ENCODE data around the gene CRKL. TPM values are rescaled to one million over a fixed set of nuclear protein-coding genes. Genes with fewer than 3 reads are reported as not detected.

Gene CRKL
- total and polyA plus RNA-seq, 3 donors from 2014 or later, result 31.9 to 60.2 (median 47.5) TPM

DNA sequence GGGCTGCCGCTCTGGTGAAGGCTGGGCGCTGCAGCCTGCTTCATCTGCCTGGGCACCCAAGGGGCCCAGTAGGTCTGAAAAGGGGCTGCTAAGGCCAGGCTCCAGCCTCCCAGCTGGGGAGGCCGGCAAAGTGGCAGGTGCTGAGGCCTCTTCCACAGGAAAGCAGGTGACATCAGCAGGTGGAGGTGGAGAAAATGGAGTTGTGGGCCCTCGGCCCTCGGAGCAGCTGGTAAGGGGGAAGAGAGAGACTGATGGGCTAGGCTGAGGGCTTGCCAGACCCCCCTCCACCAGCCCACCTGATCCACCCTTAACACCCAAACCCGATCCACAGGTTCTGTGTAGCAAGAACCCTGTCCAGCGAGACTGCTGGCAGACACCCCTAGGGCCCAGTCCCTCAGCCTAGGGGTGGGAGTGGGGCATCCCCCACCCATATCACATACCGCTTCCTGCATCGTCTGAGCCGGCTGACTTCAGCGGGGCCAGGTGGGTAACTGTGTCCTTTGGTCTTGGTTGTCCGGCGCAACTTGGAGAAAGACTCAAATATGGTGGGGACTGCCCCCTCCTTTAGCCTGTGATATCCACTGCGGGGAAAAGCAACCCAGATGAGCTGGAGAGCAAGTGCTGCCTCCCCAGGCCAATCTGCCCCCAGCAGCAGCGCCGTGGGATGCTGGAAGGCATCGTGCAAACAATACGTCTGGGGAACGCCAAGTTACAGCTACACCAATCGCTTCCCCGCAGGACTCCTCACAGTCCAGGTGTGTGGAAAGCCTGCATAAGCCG is 83.2 kb downstream of the CRKL start:
- no peak for TF ChIP-seq POLR2A (IDR thresholded peaks at IDR 0.05)
- TF ChIP-seq, protein P1, sequence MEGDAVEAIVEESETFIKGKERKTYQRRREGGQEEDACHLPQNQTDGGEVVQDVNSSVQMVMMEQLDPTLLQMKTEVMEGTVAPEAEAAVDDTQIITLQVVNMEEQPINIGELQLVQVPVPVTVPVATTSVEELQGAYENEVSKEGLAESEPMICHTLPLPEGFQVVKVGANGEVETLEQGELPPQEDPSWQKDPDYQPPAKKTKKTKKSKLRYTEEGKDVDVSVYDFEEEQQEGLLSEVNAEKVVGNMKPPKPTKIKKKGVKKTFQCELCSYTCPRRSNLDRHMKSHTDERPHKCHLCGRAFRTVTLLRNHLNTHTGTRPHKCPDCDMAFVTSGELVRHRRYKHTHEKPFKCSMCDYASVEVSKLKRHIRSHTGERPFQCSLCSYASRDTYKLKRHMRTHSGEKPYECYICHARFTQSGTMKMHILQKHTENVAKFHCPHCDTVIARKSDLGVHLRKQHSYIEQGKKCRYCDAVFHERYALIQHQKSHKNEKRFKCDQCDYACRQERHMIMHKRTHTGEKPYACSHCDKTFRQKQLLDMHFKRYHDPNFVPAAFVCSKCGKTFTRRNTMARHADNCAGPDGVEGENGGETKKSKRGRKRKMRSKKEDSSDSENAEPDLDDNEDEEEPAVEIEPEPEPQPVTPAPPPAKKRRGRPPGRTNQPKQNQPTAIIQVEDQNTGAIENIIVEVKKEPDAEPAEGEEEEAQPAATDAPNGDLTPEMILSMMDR (IDR thresholded peaks at IDR 0.05), result no peak
- DNase-seq, result no peak
- Histone ChIP-seq H3K27me3 (no peaks in the 10 kb centered on the region), H3K9me3 (no peaks in the 10 kb centered on the region), H3K36me3 (ENCODE audit: low read depth, missing control alignments) (no peaks in the 10 kb centered on the region), H3K4me1 (peaks cover 21% of the 10 kb centered on the region), H3K27ac (peak overlapping the region in 1 of 2 donors; percentile 94), H3K4me3 (peak overlapping the region; percentile 69 to 85)
- intact Hi-C loops (cut with DNase I; ENCODE audit: low total_unique reads), result no loop called here
- WGBS, 2 donors, result 24 to 46% methylated on average over 16 to 22 of the region's 22 CpGs

DNA sequence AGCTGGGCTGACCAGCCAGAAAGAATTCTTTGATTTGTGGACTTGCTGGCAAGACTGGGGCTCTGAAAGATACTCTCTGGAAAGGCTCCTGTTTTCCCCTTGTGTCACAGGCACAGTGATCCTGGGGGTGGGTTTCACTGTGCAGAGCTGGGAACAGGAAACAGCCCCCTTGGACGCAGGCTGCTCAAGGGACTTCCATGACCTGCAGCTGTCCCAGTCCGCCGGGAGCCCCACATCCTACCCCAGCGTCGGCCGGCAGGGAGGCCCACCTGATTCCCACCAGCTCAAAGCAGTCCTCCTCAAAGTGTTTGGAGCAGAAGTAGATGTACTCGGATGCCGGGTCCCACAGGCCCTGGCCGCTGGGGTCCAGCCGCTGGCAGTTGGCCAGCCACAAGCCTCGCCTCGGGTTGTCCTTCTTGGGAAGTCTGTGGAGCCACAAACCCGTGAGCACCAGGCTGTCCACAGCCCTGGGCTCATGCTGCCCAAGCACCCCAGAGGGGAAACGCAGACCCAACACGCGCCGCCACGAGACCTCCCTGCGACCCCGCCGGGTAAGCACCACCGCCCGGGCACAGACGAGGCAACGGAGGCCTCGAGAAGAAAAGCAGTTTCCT is 83.9 kb downstream of the CRKL start:
- intact Hi-C loops (cut with DNase I; ENCODE audit: low total_unique reads), result no loop called here
- Histone ChIP-seq H3K4me1 (peaks cover 21% of the 10 kb centered on the region), H3K9me3 (no peaks in the 10 kb centered on the region), H3K27ac (peak overlapping the region; percentile 94), H3K36me3 (ENCODE audit: low read depth, missing control alignments) (no peaks in the 10 kb centered on the region), H3K4me3 (peak overlapping the region; percentile 69 to 85), H3K27me3 (no peaks in the 10 kb centered on the region)
- DNase-seq, result no peak
- TF ChIP-seq POLR2A (IDR thresholded peaks at IDR 0.05), result no peak
- TF ChIP-seq, protein P1 (IDR thresholded peaks at IDR 0.05), result no peak
- 0% methylated on average over 26 of the region's 26 CpGs; no CpG with 5 or more reads in 1 of the 2 donors for WGBS, 2 donors

DNA sequence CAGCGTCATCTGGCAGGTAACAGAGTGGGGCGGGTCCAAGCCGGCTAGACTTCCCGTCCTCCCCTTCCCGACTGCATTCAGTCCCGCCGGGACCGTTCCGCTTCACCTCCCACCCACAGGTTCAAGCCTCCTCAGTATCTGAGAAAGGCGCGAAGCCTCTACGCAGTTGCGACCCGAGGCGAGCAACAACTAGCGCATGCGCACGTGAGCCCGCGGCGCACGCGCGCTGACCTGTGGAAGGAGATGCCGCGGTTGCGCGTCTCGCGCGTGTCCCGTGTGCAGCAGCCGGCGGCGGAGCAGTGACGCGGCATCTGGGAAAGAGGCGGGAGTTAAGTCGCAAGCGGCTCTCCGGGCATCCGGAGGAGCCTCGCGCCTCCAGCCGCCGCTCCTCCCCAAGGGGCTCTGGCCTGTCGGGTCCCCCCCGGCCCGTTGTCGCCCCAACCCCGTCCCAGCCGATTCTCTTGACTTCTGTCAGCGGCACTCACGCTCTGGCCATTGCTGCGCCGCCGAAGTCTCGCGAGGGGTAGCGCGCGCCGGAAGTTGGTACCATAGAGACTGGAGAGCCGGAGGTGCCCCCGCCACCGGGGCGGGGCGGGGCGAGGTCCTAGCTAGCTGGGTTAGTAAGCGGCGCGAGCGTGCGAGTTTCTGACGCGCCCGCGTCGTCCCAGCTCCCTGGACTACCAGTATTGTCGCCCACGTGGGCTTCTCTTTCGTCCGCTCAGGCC is 84.6 kb downstream of the CRKL start, which contains the start of gene THAP7:
THAP7 (minus strand) TSS at position 518 of the 725 bp plus-strand sequence; CDS start at position 311, 207 bp downstream.
- Histone ChIP-seq H3K27me3 (no peaks in the 10 kb centered on the region), H3K9me3 (no peaks in the 10 kb centered on the region), H3K4me1 (peaks cover 21% of the 10 kb centered on the region), H3K36me3 (ENCODE audit: low read depth, missing control alignments) (no peaks in the 10 kb centered on the region), H3K27ac (peak within 1 kb of the TSS; percentile 94), H3K4me3 (peak within 1 kb of the TSS; percentile 69 to 85)
- intact Hi-C loops (cut with DNase I; ENCODE audit: low total_unique reads), result no loop called here
- 0% methylated on average over 10 to 48 of the region's 83 CpGs for WGBS, 2 donors
- TF ChIP-seq, protein P1 (IDR thresholded peaks at IDR 0.05), result no peak
- TF ChIP-seq POLR2A (IDR thresholded peaks at IDR 0.05), result peak; percentile 40
- DNase-seq, result peak; percentile 98

Other genes with a start within 250 kb of the CRKL start
- gene SERPIND1, start 143.3 kb upstream of the CRKL start, total RNA-seq, result under 1 TPM; 0.16 to 0.25 TPM
- gene SERPIND1, start 143.3 kb upstream of the CRKL start, polyA plus RNA-seq (ENCODE audit: insufficient read depth, low read depth, low replicate concordance), result 0.78 TPM
- gene PI4KA, start 58.6 kb upstream of the CRKL start, total RNA-seq, result 100 to 1,000 TPM; 140 to 196 TPM
- gene PI4KA, start 58.6 kb upstream of the CRKL start, polyA plus RNA-seq (ENCODE audit: insufficient read depth, low read depth, low replicate concordance), result 124 TPM
- 10 to 100 TPM; 41.8 to 47.7 TPM for gene SNAP29, start 58.4 kb upstream of the CRKL start, total RNA-seq
- gene SNAP29, start 58.4 kb upstream of the CRKL start, polyA plus RNA-seq (ENCODE audit: insufficient read depth, low read depth, low replicate concordance), result 127 TPM
- 1 to 10 TPM; 1.6 to 2.9 TPM for gene AIFM3, start 49.8 kb downstream of the CRKL start, total RNA-seq
- 0.88 TPM for gene AIFM3, start 49.8 kb downstream of the CRKL start, polyA plus RNA-seq (ENCODE audit: insufficient read depth, low read depth, low replicate concordance)
- gene LZTR1, start 64.9 kb downstream of the CRKL start, total RNA-seq, result 10 to 100 TPM; 61.5 to 61.6 TPM
- gene LZTR1, start 64.9 kb downstream of the CRKL start, polyA plus RNA-seq (ENCODE audit: insufficient read depth, low read depth, low replicate concordance), result 32.4 TPM
- 10 to 100 TPM; 75.8 to 96.5 TPM for gene THAP7, start 84.7 kb downstream of the CRKL start, total RNA-seq
- gene THAP7, start 84.7 kb downstream of the CRKL start, polyA plus RNA-seq (ENCODE audit: insufficient read depth, low read depth, low replicate concordance), result 60.6 TPM
- 10 to 100 TPM in 1 of 2 donors, 1 to 10 TPM in 1; 7.0 to 24.0 TPM for gene P2RX6, start 97.8 kb downstream of the CRKL start, total RNA-seq
- 5.2 TPM for gene P2RX6, start 97.8 kb downstream of the CRKL start, polyA plus RNA-seq (ENCODE audit: insufficient read depth, low read depth, low replicate concordance)
- 10 to 100 TPM; 60.3 to 64.8 TPM for gene SLC7A4, start 115.2 kb downstream of the CRKL start, total RNA-seq
- gene SLC7A4, start 115.2 kb downstream of the CRKL start, polyA plus RNA-seq (ENCODE audit: insufficient read depth, low read depth, low replicate concordance), result 54.8 TPM
- 1 to 10 TPM; 3.0 to 5.4 TPM for gene LRRC74B, start 128.5 kb downstream of the CRKL start, total RNA-seq
- 8.7 TPM for gene LRRC74B, start 128.5 kb downstream of the CRKL start, polyA plus RNA-seq (ENCODE audit: insufficient read depth, low read depth, low replicate concordance)

Data from testis (tissue), 3 donors.